Memory B cell (primary cell): ENCODE measurements around the gene CNOT3.
"Not testable (repeated sequence)": the region's sequence is repeated elsewhere in the genome, so short reads cannot be mapped to it uniquely, and the experiment has no call there.

Experiments
- ATAC-seq: fragments of 150-1000 bp; cut with Tn5 transposase; 2 replicates; pipeline ENCODE4 v1.10.0; 2021; ENCODE audit warnings: low read depth, mild to moderate bottlenecking, moderate library complexity
- DNase-seq, 2 donors: peaks; one replicate each; pipeline ENCODE4 v3.0.0; 2022; ENCODE audit warnings: low spot score in 2 of 2
- H3K27ac Mint-ChIP-seq: one replicate; pipeline ENCODE4 v1.8.0; 2022; ENCODE audit warnings: mild to moderate bottlenecking, moderate library complexity, mixed read lengths
- H3K27me3 Mint-ChIP-seq: one replicate; pipeline ENCODE4 v1.8.0; 2022; ENCODE audit warnings: mixed read lengths
- H3K36me3 Mint-ChIP-seq: one replicate; pipeline ENCODE4 v1.8.0; 2022; ENCODE audit warnings: mild to moderate bottlenecking, mixed read lengths
- H3K4me1 Mint-ChIP-seq: one replicate; pipeline ENCODE4 v1.8.0; 2022; ENCODE audit warnings: mixed read lengths
- H3K4me3 Mint-ChIP-seq: one replicate; pipeline ENCODE4 v1.8.0; 2022; ENCODE audit warnings: mild to moderate bottlenecking, moderate library complexity, mixed read lengths
- H3K9me3 Mint-ChIP-seq: one replicate; pipeline ENCODE4 v1.8.0; 2022; ENCODE audit warnings: mixed read lengths

CNOT3 gene

GRCh38 chr19:54194463-54194862 is 56.9 kb downstream of the CNOT3 start:
- DNase-seq, H3K27me3 Mint-ChIP-seq, H3K9me3 Mint-ChIP-seq, H3K4me3 Mint-ChIP-seq, H3K36me3 Mint-ChIP-seq, H3K4me1 Mint-ChIP-seq, ATAC-seq, H3K27ac Mint-ChIP-seq: not testable (repeated sequence)

GRCh38 chr19:54196536-54196935 is 59.0 kb downstream of the CNOT3 start:
- Mint-ChIP-seq H3K9me3 (no peaks in the 10 kb centered on the region), H3K36me3 (peaks cover 6% of the 10 kb centered on the region), H3K4me3 (no peak overlapping the region), H3K4me1 (peaks cover 6% of the 10 kb centered on the region), H3K27me3 (no peaks in the 10 kb centered on the region), H3K27ac (no peak overlapping the region)
- no peak for ATAC-seq
- DNase-seq = no peak

GRCh38 chr19:54197121-54197520 is 59.6 kb downstream of the CNOT3 start:
- Mint-ChIP-seq H3K4me3 (no peak overlapping the region), H3K27me3 (no peaks in the 10 kb centered on the region), H3K36me3 (peaks cover 6% of the 10 kb centered on the region), H3K4me1 (peaks cover 7% of the 10 kb centered on the region), H3K9me3 (no peaks in the 10 kb centered on the region), H3K27ac (no peak overlapping the region)
- no peak for DNase-seq
- no peak for ATAC-seq

- ATAC-seq (no peak), DNase-seq (no peak)
- Mint-ChIP-seq H3K9me3 (no peaks in the 10 kb centered on the region), H3K27ac (no peak overlapping the region), H3K4me3 (peak overlapping the region; percentile 74), H3K27me3 (no peaks in the 10 kb centered on the region), H3K4me1 (peaks cover 17% of the 10 kb centered on the region), H3K36me3 (peaks cover 11% of the 10 kb centered on the region)
Measured at GRCh38 chr19:54199401-54199800, 61.8 kb downstream of the CNOT3 start.

DNA sequence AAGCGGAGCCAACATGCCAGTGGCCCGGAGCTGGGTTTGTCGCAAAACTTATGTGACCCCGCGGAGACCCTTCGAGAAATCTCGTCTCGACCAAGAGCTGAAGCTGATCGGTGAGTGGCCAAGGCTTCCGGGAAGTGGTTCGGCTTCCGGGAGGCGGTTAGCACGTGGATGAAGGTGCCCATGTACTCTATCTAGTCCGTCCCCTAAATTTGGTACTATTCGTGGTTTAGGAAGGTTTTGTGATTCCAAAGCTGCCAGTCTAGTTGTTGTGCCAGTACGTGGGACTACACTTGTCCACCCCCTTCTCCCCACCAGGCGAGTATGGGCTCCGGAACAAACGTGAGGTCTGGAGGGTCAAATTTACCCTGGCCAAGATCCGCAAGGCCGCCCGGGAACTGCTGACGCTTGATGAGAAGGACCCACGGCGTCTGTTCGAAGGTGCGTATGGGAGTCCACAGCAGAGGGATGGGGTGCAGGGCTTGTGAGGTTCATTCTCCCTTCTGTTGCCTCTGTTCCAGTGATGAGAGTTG is 63.7 kb downstream of the CNOT3 start:
- Mint-ChIP-seq H3K9me3 (no peaks in the 10 kb centered on the region), H3K4me3 (peak overlapping the region; percentile 100), H3K4me1 (peaks cover 29% of the 10 kb centered on the region), H3K27me3 (no peaks in the 10 kb centered on the region), H3K36me3 (peaks cover 12% of the 10 kb centered on the region), H3K27ac (peak overlapping the region; percentile 99)
- DNase-seq (no peak), ATAC-seq (no peak)

DNA sequence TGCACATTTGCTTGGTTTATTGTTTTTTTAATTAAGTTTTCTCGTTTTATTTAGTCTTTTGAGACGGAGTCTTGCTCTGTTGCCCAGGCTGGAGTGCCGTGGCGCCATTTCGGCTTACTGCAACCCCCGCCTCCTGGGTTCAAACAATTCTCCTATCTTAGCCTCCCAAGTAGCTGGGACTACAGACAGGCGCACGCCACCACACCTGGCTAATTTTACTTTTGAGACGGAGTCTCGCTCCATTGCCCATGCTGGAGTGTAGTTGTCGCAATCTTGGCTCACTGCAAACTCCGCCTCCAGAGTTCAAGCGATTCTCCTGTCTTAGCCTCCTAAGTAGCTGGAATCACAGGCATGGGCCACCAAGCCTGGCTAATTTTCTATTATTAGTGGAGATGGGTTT is 64.4 kb downstream of the CNOT3 start:
- no peaks in the 10 kb centered on the region for H3K27me3 Mint-ChIP-seq
- H3K36me3 Mint-ChIP-seq = peaks cover 12% of the 10 kb centered on the region
- H3K27ac Mint-ChIP-seq = peak overlapping the region; percentile 99
- no peak for ATAC-seq
- H3K4me3 Mint-ChIP-seq = peak overlapping the region; percentile 100
- H3K4me1 Mint-ChIP-seq = peaks cover 33% of the 10 kb centered on the region
- no peak for DNase-seq
- H3K9me3 Mint-ChIP-seq = no peaks in the 10 kb centered on the region

DNA sequence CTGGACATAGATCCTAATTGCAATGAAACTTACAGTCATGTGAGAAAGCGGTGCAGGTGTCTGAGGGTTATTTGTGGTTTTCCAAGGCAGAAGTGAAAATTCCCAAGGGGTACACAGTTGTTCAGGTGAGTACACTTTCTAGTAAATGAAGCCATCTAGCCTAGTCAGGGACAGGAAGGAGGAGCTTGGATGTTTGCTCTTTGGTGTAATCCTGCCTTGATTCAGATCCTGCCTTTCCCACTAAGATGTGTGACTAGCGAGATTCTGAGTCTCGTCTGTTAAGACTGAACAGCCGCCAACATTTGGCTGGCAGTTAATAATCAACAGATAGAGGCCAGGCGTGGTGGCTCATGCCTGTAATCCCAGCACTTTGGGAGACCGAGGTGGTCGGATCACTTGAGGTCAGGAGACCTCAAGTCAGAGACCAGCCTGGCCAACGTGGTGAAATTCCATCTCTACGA is 65.6 kb downstream of the CNOT3 start:
- DNase-seq (no peak), ATAC-seq (no peak)
- H3K4me3 Mint-ChIP-seq = peak overlapping the region; percentile 100
- H3K36me3 Mint-ChIP-seq = peaks cover 19% of the 10 kb centered on the region
- H3K9me3 Mint-ChIP-seq = no peaks in the 10 kb centered on the region
- H3K27me3 Mint-ChIP-seq = no peaks in the 10 kb centered on the region
- peak overlapping the region; percentile 99 for H3K27ac Mint-ChIP-seq
- H3K4me1 Mint-ChIP-seq = peaks cover 42% of the 10 kb centered on the region

GRCh38 chr19:54204767-54205468 is 67.4 kb downstream of the CNOT3 start:
- H3K27ac Mint-ChIP-seq = peak overlapping the region; percentile 45
- H3K4me3 Mint-ChIP-seq = peak overlapping the region; percentile 2
- DNase-seq (no peak), ATAC-seq (no peak)
- H3K4me1 Mint-ChIP-seq = peaks cover 50% of the 10 kb centered on the region
- peaks cover 20% of the 10 kb centered on the region for H3K36me3 Mint-ChIP-seq
- no peaks in the 10 kb centered on the region for H3K9me3 Mint-ChIP-seq
- no peaks in the 10 kb centered on the region for H3K27me3 Mint-ChIP-seq
